ENCODE data around the gene ANKRD13D. TPM values are rescaled to one million over a fixed set of nuclear protein-coding genes. Genes with fewer than 3 reads are reported as not detected.
A peak's percentile ranks its signal among the peaks of the same experiment; 100 is the strongest.

Gene ANKRD13D
- total and polyA plus RNA-seq, 2 experiments from 2014 or later = 20.3 to 30.8 TPM

DNA sequence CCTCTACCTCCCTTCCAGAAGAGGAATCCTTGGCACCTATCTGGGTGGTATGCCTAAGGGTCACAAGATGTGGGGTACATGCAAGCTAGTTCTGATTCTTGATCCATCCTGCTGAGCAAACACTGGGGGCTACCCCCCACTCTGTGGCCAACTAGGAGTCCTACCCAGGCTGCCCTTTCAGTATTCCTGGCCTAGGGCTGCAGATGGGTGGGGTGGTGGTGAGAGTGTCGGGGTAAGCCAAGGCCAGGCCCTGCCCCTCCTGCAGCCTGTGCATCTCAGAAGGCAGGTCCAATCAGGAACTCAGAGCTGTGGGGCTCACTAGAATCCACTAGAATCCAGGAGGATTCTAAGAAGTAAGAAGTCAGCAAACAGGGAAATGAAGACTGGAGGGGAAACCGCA is 25.1 kb downstream of the ANKRD13D start (continued):
- TF ChIP-seq, protein P1, sequence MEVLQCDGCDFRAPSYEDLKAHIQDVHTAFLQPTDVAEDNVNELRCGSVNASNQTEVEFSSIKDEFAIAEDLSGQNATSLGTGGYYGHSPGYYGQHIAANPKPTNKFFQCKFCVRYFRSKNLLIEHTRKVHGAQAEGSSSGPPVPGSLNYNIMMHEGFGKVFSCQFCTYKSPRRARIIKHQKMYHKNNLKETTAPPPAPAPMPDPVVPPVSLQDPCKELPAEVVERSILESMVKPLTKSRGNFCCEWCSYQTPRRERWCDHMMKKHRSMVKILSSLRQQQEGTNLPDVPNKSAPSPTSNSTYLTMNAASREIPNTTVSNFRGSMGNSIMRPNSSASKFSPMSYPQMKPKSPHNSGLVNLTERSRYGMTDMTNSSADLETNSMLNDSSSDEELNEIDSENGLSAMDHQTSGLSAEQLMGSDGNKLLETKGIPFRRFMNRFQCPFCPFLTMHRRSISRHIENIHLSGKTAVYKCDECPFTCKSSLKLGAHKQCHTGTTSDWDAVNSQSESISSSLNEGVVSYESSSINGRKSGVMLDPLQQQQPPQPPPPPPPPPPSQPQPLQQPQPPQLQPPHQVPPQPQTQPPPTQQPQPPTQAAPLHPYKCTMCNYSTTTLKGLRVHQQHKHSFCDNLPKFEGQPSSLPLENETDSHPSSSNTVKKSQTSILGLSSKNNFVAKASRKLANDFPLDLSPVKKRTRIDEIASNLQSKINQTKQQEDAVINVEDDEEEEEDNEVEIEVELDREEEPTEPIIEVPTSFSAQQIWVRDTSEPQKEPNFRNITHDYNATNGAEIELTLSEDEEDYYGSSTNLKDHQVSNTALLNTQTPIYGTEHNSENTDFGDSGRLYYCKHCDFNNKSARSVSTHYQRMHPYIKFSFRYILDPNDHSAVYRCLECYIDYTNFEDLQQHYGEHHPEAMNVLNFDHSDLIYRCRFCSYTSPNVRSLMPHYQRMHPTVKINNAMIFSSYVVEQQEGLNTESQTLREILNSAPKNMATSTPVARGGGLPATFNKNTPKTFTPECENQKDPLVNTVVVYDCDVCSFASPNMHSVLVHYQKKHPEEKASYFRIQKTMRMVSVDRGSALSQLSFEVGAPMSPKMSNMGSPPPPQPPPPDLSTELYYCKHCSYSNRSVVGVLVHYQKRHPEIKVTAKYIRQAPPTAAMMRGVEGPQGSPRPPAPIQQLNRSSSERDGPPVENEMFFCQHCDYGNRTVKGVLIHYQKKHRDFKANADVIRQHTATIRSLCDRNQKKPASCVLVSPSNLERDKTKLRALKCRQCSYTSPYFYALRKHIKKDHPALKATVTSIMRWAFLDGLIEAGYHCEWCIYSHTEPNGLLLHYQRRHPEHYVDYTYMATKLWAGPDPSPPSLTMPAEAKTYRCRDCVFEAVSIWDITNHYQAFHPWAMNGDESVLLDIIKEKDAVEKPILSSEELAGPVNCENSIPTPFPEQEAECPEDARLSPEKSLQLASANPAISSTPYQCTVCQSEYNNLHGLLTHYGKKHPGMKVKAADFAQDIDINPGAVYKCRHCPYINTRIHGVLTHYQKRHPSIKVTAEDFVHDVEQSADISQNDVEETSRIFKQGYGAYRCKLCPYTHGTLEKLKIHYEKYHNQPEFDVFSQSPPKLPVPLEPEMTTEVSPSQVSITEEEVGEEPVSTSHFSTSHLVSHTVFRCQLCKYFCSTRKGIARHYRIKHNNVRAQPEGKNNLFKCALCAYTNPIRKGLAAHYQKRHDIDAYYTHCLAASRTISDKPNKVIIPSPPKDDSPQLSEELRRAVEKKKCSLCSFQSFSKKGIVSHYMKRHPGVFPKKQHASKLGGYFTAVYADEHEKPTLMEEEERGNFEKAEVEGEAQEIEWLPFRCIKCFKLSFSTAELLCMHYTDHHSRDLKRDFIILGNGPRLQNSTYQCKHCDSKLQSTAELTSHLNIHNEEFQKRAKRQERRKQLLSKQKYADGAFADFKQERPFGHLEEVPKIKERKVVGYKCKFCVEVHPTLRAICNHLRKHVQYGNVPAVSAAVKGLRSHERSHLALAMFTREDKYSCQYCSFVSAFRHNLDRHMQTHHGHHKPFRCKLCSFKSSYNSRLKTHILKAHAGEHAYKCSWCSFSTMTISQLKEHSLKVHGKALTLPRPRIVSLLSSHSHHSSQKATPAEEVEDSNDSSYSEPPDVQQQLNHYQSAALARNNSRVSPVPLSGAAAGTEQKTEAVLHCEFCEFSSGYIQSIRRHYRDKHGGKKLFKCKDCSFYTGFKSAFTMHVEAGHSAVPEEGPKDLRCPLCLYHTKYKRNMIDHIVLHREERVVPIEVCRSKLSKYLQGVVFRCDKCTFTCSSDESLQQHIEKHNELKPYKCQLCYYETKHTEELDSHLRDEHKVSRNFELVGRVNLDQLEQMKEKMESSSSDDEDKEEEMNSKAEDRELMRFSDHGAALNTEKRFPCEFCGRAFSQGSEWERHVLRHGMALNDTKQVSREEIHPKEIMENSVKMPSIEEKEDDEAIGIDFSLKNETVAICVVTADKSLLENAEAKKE (CRISPR knock-in tag; IDR thresholded peaks at IDR 0.05) = no peak
- TF ChIP-seq ZNF331 (CRISPR knock-in tag; IDR thresholded peaks at IDR 0.05; ENCODE audit: low read depth) = no peak
- TF ChIP-seq JUNB (IDR thresholded peaks at IDR 0.05; ENCODE audit: unreplicated experiment) = no peak
- TF ChIP-seq ZNF114 (CRISPR knock-in tag; IDR thresholded peaks at IDR 0.05) = no peak
- no peak for TF ChIP-seq EZH2phosphoT487 (IDR thresholded peaks at IDR 0.05; ENCODE audit: unreplicated experiment)
- TF ChIP-seq, protein P2, sequence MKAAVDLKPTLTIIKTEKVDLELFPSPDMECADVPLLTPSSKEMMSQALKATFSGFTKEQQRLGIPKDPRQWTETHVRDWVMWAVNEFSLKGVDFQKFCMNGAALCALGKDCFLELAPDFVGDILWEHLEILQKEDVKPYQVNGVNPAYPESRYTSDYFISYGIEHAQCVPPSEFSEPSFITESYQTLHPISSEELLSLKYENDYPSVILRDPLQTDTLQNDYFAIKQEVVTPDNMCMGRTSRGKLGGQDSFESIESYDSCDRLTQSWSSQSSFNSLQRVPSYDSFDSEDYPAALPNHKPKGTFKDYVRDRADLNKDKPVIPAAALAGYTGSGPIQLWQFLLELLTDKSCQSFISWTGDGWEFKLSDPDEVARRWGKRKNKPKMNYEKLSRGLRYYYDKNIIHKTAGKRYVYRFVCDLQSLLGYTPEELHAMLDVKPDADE (IDR thresholded peaks at IDR 0.05) = no peak
- no peak for TF ChIP-seq STAT1 (IDR thresholded peaks at IDR 0.05; ENCODE audit: unreplicated experiment)
- no peak for TF ChIP-seq NANOG (IDR thresholded peaks at IDR 0.05; ENCODE audit: borderline replicate concordance)

DNA sequence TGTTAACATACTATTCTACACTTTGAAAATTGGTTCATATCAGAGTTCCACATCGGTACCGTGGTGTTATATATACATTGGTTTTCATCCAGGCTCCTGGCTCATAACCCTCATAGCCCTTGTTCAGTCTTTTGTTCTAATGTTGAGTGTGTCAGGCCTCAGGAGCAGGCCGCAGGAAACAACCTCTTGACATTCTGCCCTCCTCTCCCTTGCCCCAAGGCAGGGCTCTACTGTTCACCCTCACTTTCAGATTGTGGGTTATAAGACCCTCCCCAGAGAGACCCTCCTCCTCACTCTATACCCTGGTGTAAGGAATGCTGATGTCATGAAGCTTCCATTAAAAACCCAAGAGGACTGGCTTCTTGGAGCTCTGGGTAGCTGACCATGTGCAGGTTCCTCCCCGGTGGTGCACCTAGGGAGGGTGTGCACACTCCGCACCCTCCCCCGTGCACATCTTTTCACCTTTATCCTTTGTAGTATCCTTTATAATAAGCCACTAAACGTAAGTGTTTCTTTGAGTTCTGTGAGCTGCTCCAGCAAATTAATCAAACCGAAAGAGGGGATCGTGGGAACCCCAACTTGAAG is 26.3 kb downstream of the ANKRD13D start:
- no peaks in the 10 kb centered on the region for H3K36me3 Mint-ChIP-seq (ENCODE audit: low read depth)
- peaks cover 10% of the 10 kb centered on the region for H3K4me1 Mint-ChIP-seq
- H3K4me3 Mint-ChIP-seq = peak overlapping the region; percentile 29; the same call in 2 of the 3 replicates
- Histone ChIP-seq H3K4me2 (no peak overlapping the region), H3K9me2 (ENCODE audit: insufficient read depth) (no peaks in the 10 kb centered on the region), H3F3A (replicated peaks; ENCODE audit: low read depth) (peaks cover 9% of the 10 kb centered on the region; the same call in 1 of the 2 replicates), H3K4me3 (no peak overlapping the region), H3K36me3 (ENCODE audit: insufficient read depth) (no peaks in the 10 kb centered on the region), H3K27ac (ENCODE audit: low read depth) (no peak overlapping the region), H4K20me1 (replicated peaks; ENCODE audit: insufficient read depth) (no peaks in the 10 kb centered on the region), H2AFZ (no peak overlapping the region), H3K27me3 (ENCODE audit: insufficient read depth) (peaks cover 32% of the 10 kb centered on the region), H3K4me1 (ENCODE audit: insufficient read depth) (peaks cover 8% of the 10 kb centered on the region), H3K79me2 (replicated peaks; ENCODE audit: insufficient read depth) (no peaks in the 10 kb centered on the region)
- peaks cover 24% of the 10 kb centered on the region for H3K27me3 Mint-ChIP-seq (ENCODE audit: insufficient read depth, low read depth, poor library complexity)
- TF ChIP-seq STAT1 (IDR thresholded peaks at IDR 0.05; ENCODE audit: unreplicated experiment) = no peak
- DNase-seq (ENCODE audit: low spot score) (no peak), ATAC-seq (no peak)
- no peaks in the 10 kb centered on the region for H3K9me3 Mint-ChIP-seq
- H3K27ac Mint-ChIP-seq = no peak overlapping the region
